GM12872 (cell line): Measurements from ENCODE around the gene ZNF575.
A peak's percentile ranks its signal among the peaks of the same experiment; 100 is the strongest.

Source experiments
- TF ChIP-seq, protein P1 (sequence below): IDR thresholded peaks from 3 replicates; pipeline ENCODE4 v1.5.1; 2011; ENCODE audit warnings: low read depth, mild to moderate bottlenecking, low read length, moderate library complexity; ENCODE audit not compliant: insufficient read depth

Gene ZNF575

DNA sequence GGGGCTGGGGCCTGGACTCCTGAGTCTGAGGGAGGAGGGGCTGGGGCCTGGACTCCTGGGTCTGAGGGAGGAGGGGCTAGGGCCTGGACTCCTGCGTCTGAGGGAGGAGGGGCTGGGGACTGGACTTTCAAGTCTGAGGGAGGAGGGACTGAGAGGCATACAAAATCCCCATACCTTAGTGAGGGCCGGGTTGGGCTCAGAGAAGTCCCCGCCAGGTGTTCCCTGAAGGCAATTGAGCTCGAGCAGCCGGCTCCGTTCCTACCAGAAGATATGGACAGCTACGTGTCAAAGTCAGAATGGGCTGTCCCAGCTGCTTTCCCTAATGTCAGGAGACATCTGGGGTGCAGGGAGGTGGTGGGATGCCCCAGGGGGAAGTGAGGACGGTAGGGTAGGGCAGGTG is 37.9 kb upstream of the ZNF575 start:
- TF ChIP-seq, protein P1, sequence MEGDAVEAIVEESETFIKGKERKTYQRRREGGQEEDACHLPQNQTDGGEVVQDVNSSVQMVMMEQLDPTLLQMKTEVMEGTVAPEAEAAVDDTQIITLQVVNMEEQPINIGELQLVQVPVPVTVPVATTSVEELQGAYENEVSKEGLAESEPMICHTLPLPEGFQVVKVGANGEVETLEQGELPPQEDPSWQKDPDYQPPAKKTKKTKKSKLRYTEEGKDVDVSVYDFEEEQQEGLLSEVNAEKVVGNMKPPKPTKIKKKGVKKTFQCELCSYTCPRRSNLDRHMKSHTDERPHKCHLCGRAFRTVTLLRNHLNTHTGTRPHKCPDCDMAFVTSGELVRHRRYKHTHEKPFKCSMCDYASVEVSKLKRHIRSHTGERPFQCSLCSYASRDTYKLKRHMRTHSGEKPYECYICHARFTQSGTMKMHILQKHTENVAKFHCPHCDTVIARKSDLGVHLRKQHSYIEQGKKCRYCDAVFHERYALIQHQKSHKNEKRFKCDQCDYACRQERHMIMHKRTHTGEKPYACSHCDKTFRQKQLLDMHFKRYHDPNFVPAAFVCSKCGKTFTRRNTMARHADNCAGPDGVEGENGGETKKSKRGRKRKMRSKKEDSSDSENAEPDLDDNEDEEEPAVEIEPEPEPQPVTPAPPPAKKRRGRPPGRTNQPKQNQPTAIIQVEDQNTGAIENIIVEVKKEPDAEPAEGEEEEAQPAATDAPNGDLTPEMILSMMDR, result no peak

DNA sequence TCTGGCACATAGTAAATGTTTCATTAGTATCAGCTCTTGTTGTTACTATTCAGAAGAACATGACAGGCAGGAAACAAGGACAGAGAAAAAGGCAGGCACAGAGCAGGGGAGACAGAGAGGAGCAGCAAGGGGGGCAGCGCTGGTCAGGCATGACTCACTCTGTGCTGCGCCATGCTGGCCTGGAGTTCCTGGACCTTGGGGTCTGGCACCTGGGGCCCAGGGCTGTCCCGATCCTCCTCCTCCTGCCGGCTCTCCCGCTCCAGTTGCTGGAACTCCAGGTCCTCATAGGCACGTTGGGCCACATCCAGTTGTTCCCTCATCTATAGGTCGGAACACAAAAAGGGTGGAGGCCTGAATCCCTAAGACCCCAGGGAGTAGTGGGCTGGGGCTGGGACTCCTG is 36.0 kb upstream of the ZNF575 start:
- TF ChIP-seq, protein P1, result no peak

GRCh38 chr19:43498233-43498842 is 34.6 kb upstream of the ZNF575 start:
- TF ChIP-seq, protein P1, result no peak

- TF ChIP-seq, protein P1, result no peak
Observed at GRCh38 chr19:43499042-43499441, 33.9 kb upstream of the ZNF575 start.

GRCh38 chr19:43501661-43502418 is 31.1 kb upstream of the ZNF575 start:
- TF ChIP-seq, protein P1, result no peak

- TF ChIP-seq, protein P1, result no peak
Observed at GRCh38 chr19:43502419-43502976, 30.5 kb upstream of the ZNF575 start.

GRCh38 chr19:43503501-43504425 is 29.2 kb upstream of the ZNF575 start:
- TF ChIP-seq, protein P1, result peak; percentile 39; the same call in 2 of the 3 replicates
